Psoas muscle (tissue), 8 donors: ENCODE measurements around the gene PCDH9. TPM values are rescaled to one million over a fixed set of nuclear protein-coding genes. Genes with fewer than 3 reads are reported as not detected.

ENCODE experiments used
- ATAC-seq, 4 donors: fragments of 200-7000 bp; cut with Tn5 transposase; one replicate each; pipeline ENCODE4 v1.9.1; 2020; ENCODE audit warnings: moderate library complexity in 3 of 4, mild to moderate bottlenecking in 2 of 4
- DNase-seq, 2 donors: peaks; one replicate each; pipeline ENCODE4 v3.0.0-alpha.2; 2020
- H3K27ac ChIP-seq: fragments of 200-600 bp; one replicate; pipeline ENCODE4 v1.8.0; 2022
- H3K27me3 ChIP-seq, 3 donors: fragments of 200-600 bp in 1 of 3; one replicate each; pipeline versions ENCODE4 v1.6.1 to v1.8.0; 2013 to 2022; ENCODE audit warnings: low read length in 2 of 3, mild to moderate bottlenecking in 2 of 3, moderate library complexity in 1 of 3; ENCODE audit not compliant: insufficient read depth in 3 of 3
- H3K36me3 ChIP-seq, 2 donors: fragments of 200-600 bp in 1 of 2; one replicate each; pipeline versions ENCODE4 v1.6.1 to v1.8.0; 2013 to 2022; ENCODE audit warnings: low read depth in 1 of 2, mild to moderate bottlenecking in 1 of 2, moderate library complexity in 1 of 2; ENCODE audit not compliant: insufficient read depth in 1 of 2
- H3K4me1 ChIP-seq: fragments of 200-600 bp; one replicate; pipeline ENCODE4 v1.8.0; 2022
- H3K4me3 ChIP-seq: fragments of 200-600 bp; one replicate; pipeline ENCODE4 v1.8.0; 2022; ENCODE audit warnings: mild to moderate bottlenecking
- H3K9me3 ChIP-seq: fragments of 200-600 bp; one replicate; pipeline ENCODE4 v1.8.0; 2022
- CTCF ChIP-seq: fragments of 200-600 bp; IDR thresholded peaks from one replicate; pipeline ENCODE4 v1.8.0; 2022; ENCODE audit warnings: antibody characterized with exemption
- WGBS, 3 donors: extraction: QIAGEN DNeasy Blood & Tissue Kit; methylation state at CpG; one replicate each; pipeline versions ENCODE4 v1.1.6 to v1.1.7; 2013; 5-methylcytosine and 5-hydroxymethylcytosine counted together
- intact Hi-C, 2 donors: fragments of 100-400 bp; cut with DNase I; formaldehyde crosslinking; loops; one replicate each; pipeline versions ENCODE4 v1.11.0 to v1.14.2; 2022
- polyA plus RNA-seq, 3 donors: library from polyadenylated mRNA; stranded (reverse); fragments of 200-250 nt; gene quantifications; one replicate each; pipeline ENCODE4 v1.2.3, GENCODE V29; 2013
- total RNA-seq, 4 donors: library from RNA; stranded (reverse); fragmentation: NEBNext Ultra II Directional in 2 of 4; extraction: Animal tissue kit (Norgen Biotek cat#: 25700) in 2 of 4; gene quantifications; one replicate each; pipeline versions ENCODE4 v1.2.1 to v1.2.4, GENCODE V29; 2021 to 2023
- donor health status: healthy with polysubstance abuse.
- donor health status: DM: no; HTN: no; CAD: no; lungs with moderate emphysema.
- donor health status: Bipolar disorder and iron deficiency.
- donor health status: healthy.
- donor health status: DM: yes; HTN: yes; CAD: no.
- donor health status: DM: no; HTN: no; CAD: no.
- donor health status: DM: no; HTN: no; CAD: no.
- donor health status: DM: yes; HTN: yes; CAD: no.

PCDH9 gene
- total and polyA plus RNA-seq, 7 donors, result 0.27 to 4.9 (median 2.1) TPM

- intact Hi-C loops, result no loop called here
- Histone ChIP-seq H3K4me1 (no peaks in the 10 kb centered on the region), H3K4me3 (no peak overlapping the region), H3K27ac (no peak overlapping the region), H3K36me3 (no peaks in the 10 kb centered on the region), H3K9me3 (no peaks in the 10 kb centered on the region), H3K27me3 (no peaks in the 10 kb centered on the region)
- TF ChIP-seq CTCF, result no peak
- ATAC-seq (no peak), DNase-seq (no peak)
- WGBS, 3 donors, result 86 to 92% (median 89%) methylated on average over 6 of the region's 6 CpGs
These were observed 738.9 kb downstream of the PCDH9 start for GRCh38 chr13:66491251-66491650.

GRCh38 chr13:66489586-66489985 lies 740.5 kb downstream of the PCDH9 start:
- H3K4me3 ChIP-seq, result no peak overlapping the region
- ATAC-seq, result no peak
- no peaks in the 10 kb centered on the region for H3K27me3 ChIP-seq
- no peaks in the 10 kb centered on the region for H3K9me3 ChIP-seq
- intact Hi-C loops, result no loop called here
- no peak for DNase-seq
- H3K4me1 ChIP-seq, result no peaks in the 10 kb centered on the region
- WGBS, 3 donors, result 90 to 92% (median 90%) methylated on average over 2 of the region's 2 CpGs
- no peaks in the 10 kb centered on the region for H3K36me3 ChIP-seq
- no peak overlapping the region for H3K27ac ChIP-seq
- TF ChIP-seq CTCF, result no peak

- ATAC-seq, result no peak
These were observed 741.0 kb downstream of the PCDH9 start for GRCh38 chr13:66489172-66489571.

GRCh38 chr13:66483712-66484111 lies 746.4 kb downstream of the PCDH9 start:
- WGBS, 3 donors, result 83 to 90% (median 87%) methylated on average over 9 of the region's 9 CpGs
- no peak for DNase-seq
- peaks cover 0 to 2% (median 0%) of the 10 kb centered on the region in 3 donors for H3K27me3 ChIP-seq
- intact Hi-C loops, result no loop called here
- H3K4me3 ChIP-seq, result no peak overlapping the region
- no peaks in the 10 kb centered on the region for H3K4me1 ChIP-seq
- no peak for ATAC-seq
- no peak for TF ChIP-seq CTCF
- H3K36me3 ChIP-seq, result no peaks in the 10 kb centered on the region
- H3K27ac ChIP-seq, result no peak overlapping the region
- no peaks in the 10 kb centered on the region for H3K9me3 ChIP-seq

More at GRCh38 chr13:66489172-66489571, 741.0 kb downstream of the PCDH9 start:
- Histone ChIP-seq H3K27me3 (no peaks in the 10 kb centered on the region), H3K4me3 (no peak overlapping the region), H3K9me3 (no peaks in the 10 kb centered on the region), H3K36me3 (no peaks in the 10 kb centered on the region), H3K27ac (no peak overlapping the region), H3K4me1 (no peaks in the 10 kb centered on the region)
- intact Hi-C loops, result no loop called here
- 60 to 87% (median 77%) methylated on average over 1 of the region's 1 CpG for WGBS, 3 donors
- no peak for DNase-seq
- TF ChIP-seq CTCF, result no peak

- Histone ChIP-seq H3K4me1 (no peaks in the 10 kb centered on the region), H3K27me3 (peaks cover 0 to 2% (median 0%) of the 10 kb centered on the region in 3 donors), H3K4me3 (no peak overlapping the region), H3K27ac (no peak overlapping the region), H3K9me3 (no peaks in the 10 kb centered on the region), H3K36me3 (no peaks in the 10 kb centered on the region)
- ATAC-seq, result no peak
- WGBS, 3 donors, result 67 to 78% (median 77%) methylated on average over 4 of the region's 4 CpGs
- no peak for TF ChIP-seq CTCF
- intact Hi-C loops, result no loop called here
- no peak for DNase-seq
These were observed 747.3 kb downstream of the PCDH9 start for GRCh38 chr13:66482836-66483235.
